ENCODE data around the gene SH3RF3.

SH3RF3 gene

GRCh38 chr2:109317471-109318095, 188.6 kb downstream of the SH3RF3 start:
- no peak overlapping the region for H3K4me2 ChIP-seq (ENCODE audit: low read length)
- no peak overlapping the region for H3K27ac ChIP-seq
- H3K9ac ChIP-seq: no peak overlapping the region
- H3K9me3 ChIP-seq (ENCODE audit: control insufficient read depth, low read length): no peaks in the 10 kb centered on the region
- no peak overlapping the region for H2AFZ ChIP-seq
- H3K4me1 ChIP-seq: peaks cover 3% of the 10 kb centered on the region
- no peaks in the 10 kb centered on the region for H3K36me3 ChIP-seq (ENCODE audit: control insufficient read depth, insufficient read depth, low read length)
- TF ChIP-seq CTCF (IDR thresholded peaks at IDR 0.05): no peak
- no peak overlapping the region for H3K4me3 ChIP-seq (ENCODE audit: low read depth, low read length)
- H3K27me3 ChIP-seq (ENCODE audit: control insufficient read depth, insufficient read depth, low read length): no peaks in the 10 kb centered on the region
- H3K79me2 ChIP-seq: no peaks in the 10 kb centered on the region

- H3K4me3 ChIP-seq (ENCODE audit: low read depth, low read length): no peak overlapping the region
These were observed 189.3 kb downstream of the SH3RF3 start for GRCh38 chr2:109318150-109318948.

GRCh38 chr2:109318949-109319342, 189.9 kb downstream of the SH3RF3 start:
- no peak overlapping the region for H3K4me3 ChIP-seq (ENCODE audit: low read depth, low read length)
- peaks cover 3% of the 10 kb centered on the region for H3K4me1 ChIP-seq
- no peak overlapping the region for H3K9ac ChIP-seq
- no peak for TF ChIP-seq CTCF (IDR thresholded peaks at IDR 0.05)
- no peaks in the 10 kb centered on the region for H3K79me2 ChIP-seq
- no peak overlapping the region for H3K4me2 ChIP-seq (ENCODE audit: low read length)
- H3K9me3 ChIP-seq (ENCODE audit: control insufficient read depth, low read length): no peaks in the 10 kb centered on the region
- no peaks in the 10 kb centered on the region for H3K36me3 ChIP-seq (ENCODE audit: control insufficient read depth, insufficient read depth, low read length)
- no peak overlapping the region for H2AFZ ChIP-seq
- no peak overlapping the region for H3K27ac ChIP-seq
- H3K27me3 ChIP-seq (ENCODE audit: control insufficient read depth, insufficient read depth, low read length): no peaks in the 10 kb centered on the region

More at GRCh38 chr2:109318150-109318948, 189.3 kb downstream of the SH3RF3 start:
- H3K4me1 ChIP-seq: peaks cover 3% of the 10 kb centered on the region
- no peak overlapping the region for H3K27ac ChIP-seq
- no peak overlapping the region for H3K4me2 ChIP-seq (ENCODE audit: low read length)
- no peak overlapping the region for H3K9ac ChIP-seq
- no peaks in the 10 kb centered on the region for H3K9me3 ChIP-seq (ENCODE audit: control insufficient read depth, low read length)
- H2AFZ ChIP-seq: no peak overlapping the region
- TF ChIP-seq CTCF (IDR thresholded peaks at IDR 0.05): no peak
- no peaks in the 10 kb centered on the region for H3K27me3 ChIP-seq (ENCODE audit: control insufficient read depth, insufficient read depth, low read length)
- no peaks in the 10 kb centered on the region for H3K79me2 ChIP-seq
- no peaks in the 10 kb centered on the region for H3K36me3 ChIP-seq (ENCODE audit: control insufficient read depth, insufficient read depth, low read length)

GRCh38 chr2:109320195-109320922, 191.4 kb downstream of the SH3RF3 start:
- Histone ChIP-seq H3K27ac (no peak overlapping the region), H3K4me1 (peaks cover 3% of the 10 kb centered on the region), H3K4me2 (ENCODE audit: low read length) (no peak overlapping the region), H3K9me3 (ENCODE audit: control insufficient read depth, low read length) (no peaks in the 10 kb centered on the region), H2AFZ (no peak overlapping the region), H3K79me2 (no peaks in the 10 kb centered on the region), H3K27me3 (ENCODE audit: control insufficient read depth, insufficient read depth, low read length) (no peaks in the 10 kb centered on the region), H3K36me3 (ENCODE audit: control insufficient read depth, insufficient read depth, low read length) (no peaks in the 10 kb centered on the region), H3K9ac (no peak overlapping the region), H3K4me3 (ENCODE audit: low read depth, low read length) (no peak overlapping the region)
- no peak for TF ChIP-seq CTCF (IDR thresholded peaks at IDR 0.05)
